Activated CD4-positive, alpha-beta memory T cell treated with anti-CD3 and anti-CD28 coated beads, Interleukin-2, amount 10 ng/mL, durations not matched to agents 7 days and 5 days (primary cell): ENCODE results near the gene TRIB2. TPM values are rescaled to one million over a fixed set of nuclear protein-coding genes. Genes with fewer than 3 reads are reported as not detected.

Source experiments
- CTCF ChIA-PET: fragments of 350-600 bp; sonication (Branson Sonifier 250); formaldehyde crosslinking; loops from one replicate; lab custom pipeline; 2021; ENCODE audit warnings: antibody characterized with exemption, inconsistent platforms; lab: Charles Lee
- POLR2A ChIA-PET: fragments of 350-600 bp; sonication (Branson Sonifier 250); formaldehyde crosslinking; loops from one replicate; lab custom pipeline; 2021; ENCODE audit warnings: antibody characterized with exemption; lab: Charles Lee
- DNase-seq: peaks from one replicate; pipeline ENCODE4 v3.0.0-alpha.2; 2020
- H3K27ac Mint-ChIP-seq: one replicate; pipeline ENCODE4 v1.8.0; 2021; ENCODE audit warnings: mild to moderate bottlenecking, mixed read lengths
- H3K27me3 Mint-ChIP-seq: one replicate; pipeline ENCODE4 v1.8.0; 2021; ENCODE audit warnings: mixed read lengths
- H3K36me3 Mint-ChIP-seq: one replicate; pipeline ENCODE4 v1.8.0; 2021; ENCODE audit warnings: low read depth, mixed read lengths
- H3K4me1 Mint-ChIP-seq: one replicate; pipeline ENCODE4 v1.8.0; 2021; ENCODE audit warnings: mixed read lengths
- H3K4me3 Mint-ChIP-seq: one replicate; pipeline ENCODE4 v1.8.0; 2021; ENCODE audit warnings: mild to moderate bottlenecking, mixed read lengths
- H3K9me3 Mint-ChIP-seq: one replicate; pipeline ENCODE4 v1.8.0; 2021; ENCODE audit warnings: mixed read lengths
- total RNA-seq, 2 experiments: library from RNA; stranded (reverse); gene quantifications; one replicate each; pipeline ENCODE4 v1.2.3, GENCODE V29; 2021

TRIB2 gene
- total RNA-seq, 2 experiments from 2014 or later = 62.8 to 68.3 TPM

DNA sequence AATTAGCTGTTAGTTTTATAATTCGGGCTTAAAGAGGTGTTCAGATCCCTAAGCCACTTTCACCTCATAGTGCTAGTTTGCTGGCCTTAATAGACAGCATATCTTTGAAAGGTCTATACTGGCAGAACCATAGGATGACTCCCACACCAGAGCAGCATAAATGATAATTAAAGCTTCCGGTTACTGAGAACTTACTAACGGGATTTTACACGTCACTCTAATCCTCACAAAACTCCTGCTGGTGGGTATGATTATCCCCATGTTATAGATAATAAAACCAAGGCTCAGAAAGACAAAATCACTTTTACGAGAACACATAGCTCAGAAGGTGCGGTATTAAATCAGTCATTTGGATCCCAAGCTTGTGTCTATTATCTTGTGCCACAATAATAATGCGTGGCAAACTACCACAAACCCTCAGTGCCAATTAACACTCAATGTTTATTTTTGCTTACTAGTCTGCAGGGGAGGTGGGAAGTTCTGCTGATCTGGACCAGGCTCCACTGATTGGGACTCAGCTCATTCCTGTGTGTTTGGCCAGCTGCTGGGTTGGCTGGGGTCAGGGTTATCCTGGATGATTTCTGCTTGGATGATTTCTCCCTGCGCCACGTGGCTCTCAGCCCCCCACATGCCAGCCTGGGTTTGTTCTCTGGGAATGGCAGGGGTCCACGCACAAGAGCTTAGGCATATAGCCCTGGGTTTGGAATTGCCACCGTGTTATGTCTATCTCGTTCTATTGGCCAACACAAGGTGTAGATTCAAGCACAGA, 62.3 kb downstream of the TRIB2 start:
- POLR2A ChIA-PET = interaction anchor here (0.6 kb wide), 1 partner anchor 50 kb away, joined by 3 read pairs; no protein-coding TSS in a partner anchor
- DNase-seq = no peak
- H3K4me3 Mint-ChIP-seq = no peak overlapping the region
- peaks cover 4% of the 10 kb centered on the region for H3K4me1 Mint-ChIP-seq
- peaks cover 3% of the 10 kb centered on the region for H3K27me3 Mint-ChIP-seq
- H3K27ac Mint-ChIP-seq = no peak overlapping the region
- no peaks in the 10 kb centered on the region for H3K36me3 Mint-ChIP-seq
- H3K9me3 Mint-ChIP-seq = no peaks in the 10 kb centered on the region
- CTCF ChIA-PET = no interaction called here

DNA sequence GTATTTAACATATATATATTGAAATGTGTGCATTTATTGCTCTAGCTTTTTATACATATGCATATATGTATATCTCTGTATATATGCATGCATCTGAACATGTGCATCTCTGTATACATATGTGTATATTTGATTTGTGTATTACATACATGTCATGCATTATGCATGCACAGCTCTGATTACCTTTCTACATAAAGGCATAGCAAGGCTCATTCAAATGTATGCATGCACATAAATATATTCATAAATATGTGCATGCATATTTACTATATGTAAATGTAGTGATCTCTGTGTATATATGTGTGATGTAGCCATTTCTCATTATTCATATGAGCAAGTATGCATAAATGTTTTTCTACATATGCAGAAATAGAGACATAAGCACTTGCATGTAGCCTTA, 64.6 kb downstream of the TRIB2 start:
- Mint-ChIP-seq H3K27me3 (peaks cover 3% of the 10 kb centered on the region), H3K4me3 (no peak overlapping the region), H3K36me3 (no peaks in the 10 kb centered on the region), H3K4me1 (peaks cover 4% of the 10 kb centered on the region), H3K9me3 (no peaks in the 10 kb centered on the region), H3K27ac (no peak overlapping the region)
- no peak for DNase-seq
- ChIA-PET POLR2A (no interaction called here), CTCF (no interaction called here)

DNA sequence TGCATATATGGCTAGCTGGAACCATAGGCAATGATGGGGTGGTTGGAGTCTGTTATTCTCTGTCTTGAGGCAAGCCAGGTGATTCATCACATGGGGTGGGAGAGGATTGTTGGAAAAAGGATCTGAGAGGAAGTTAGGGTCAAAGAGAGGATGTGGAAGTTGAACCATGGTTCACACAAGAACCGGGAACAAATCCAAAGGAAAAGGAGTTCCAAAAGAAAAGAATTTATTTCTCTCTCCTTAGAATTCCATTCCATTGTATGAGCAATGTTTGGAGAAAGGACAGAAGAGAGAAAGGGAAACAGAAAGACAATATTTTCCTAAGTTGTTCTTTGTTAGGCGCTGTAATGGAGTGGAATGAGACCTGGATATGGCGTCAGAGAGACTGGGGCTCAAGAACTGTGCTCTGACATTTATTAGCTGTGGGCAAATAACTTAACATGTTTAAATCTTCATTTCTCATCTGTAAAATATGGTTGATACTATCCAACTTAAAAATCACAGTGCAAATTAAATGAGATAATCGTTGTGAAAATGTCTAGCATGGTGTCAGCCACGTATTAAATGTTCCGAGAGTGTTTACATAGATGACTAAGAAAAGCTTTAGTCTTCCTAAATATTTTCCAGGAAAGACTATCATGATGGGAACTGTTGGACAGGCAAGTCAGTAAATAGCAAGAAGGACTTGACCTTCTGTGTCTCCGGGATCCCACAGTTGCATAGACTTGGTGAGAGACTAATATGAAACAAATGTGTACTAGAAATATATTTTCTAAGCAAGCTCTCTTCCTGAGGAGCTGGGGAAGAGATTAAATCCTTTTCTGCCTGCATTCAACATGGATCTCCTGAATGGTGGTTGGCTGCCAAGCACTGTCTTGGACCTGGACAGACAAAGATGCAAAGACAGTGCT, 71.4 kb downstream of the TRIB2 start:
- H3K27ac Mint-ChIP-seq = no peak overlapping the region
- DNase-seq = no peak
- POLR2A ChIA-PET = no interaction called here
- CTCF ChIA-PET = no interaction called here
- no peak overlapping the region for H3K4me3 Mint-ChIP-seq
- H3K4me1 Mint-ChIP-seq = no peaks in the 10 kb centered on the region
- no peaks in the 10 kb centered on the region for H3K9me3 Mint-ChIP-seq
- H3K27me3 Mint-ChIP-seq = peaks cover 4% of the 10 kb centered on the region
- H3K36me3 Mint-ChIP-seq = no peaks in the 10 kb centered on the region

DNA sequence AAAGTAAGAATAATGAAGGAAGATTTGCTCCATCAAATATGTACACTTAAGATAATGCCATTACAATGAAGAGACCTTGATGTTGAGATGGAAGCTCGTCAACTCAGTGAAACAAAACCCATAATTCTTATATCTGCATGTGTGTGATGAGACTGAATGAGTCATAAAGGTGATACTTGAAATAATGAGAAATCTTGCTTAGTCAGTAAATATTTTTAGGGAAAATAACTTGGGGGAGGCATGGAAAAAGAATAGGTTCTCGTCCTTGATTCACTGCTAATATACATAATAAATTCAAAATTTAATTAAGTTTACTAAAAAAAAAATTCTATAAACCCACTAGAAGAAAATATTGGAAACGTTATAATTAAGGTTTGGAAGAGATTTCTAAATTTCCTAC, 75.2 kb downstream of the TRIB2 start:
- H3K27me3 Mint-ChIP-seq = peaks cover 4% of the 10 kb centered on the region
- H3K9me3 Mint-ChIP-seq = no peaks in the 10 kb centered on the region
- no peak for DNase-seq
- no peak overlapping the region for H3K4me3 Mint-ChIP-seq
- ChIA-PET CTCF (interaction anchor here (1.0 kb wide), 1 partner anchor 139 kb away, joined by 3 read pairs; no protein-coding TSS in a partner anchor), POLR2A (no interaction called here)
- no peaks in the 10 kb centered on the region for H3K4me1 Mint-ChIP-seq
- no peak overlapping the region for H3K27ac Mint-ChIP-seq
- no peaks in the 10 kb centered on the region for H3K36me3 Mint-ChIP-seq
